CD1c-positive myeloid dendritic cell (primary cell): ENCODE data around the gene TEDC1.

Experiments used
- DNase-seq: peaks from one replicate; pipeline ENCODE4 v3.0.0-alpha.2; 2016; ENCODE audit errors: extremely low spot score

The TEDC1 gene

DNA sequence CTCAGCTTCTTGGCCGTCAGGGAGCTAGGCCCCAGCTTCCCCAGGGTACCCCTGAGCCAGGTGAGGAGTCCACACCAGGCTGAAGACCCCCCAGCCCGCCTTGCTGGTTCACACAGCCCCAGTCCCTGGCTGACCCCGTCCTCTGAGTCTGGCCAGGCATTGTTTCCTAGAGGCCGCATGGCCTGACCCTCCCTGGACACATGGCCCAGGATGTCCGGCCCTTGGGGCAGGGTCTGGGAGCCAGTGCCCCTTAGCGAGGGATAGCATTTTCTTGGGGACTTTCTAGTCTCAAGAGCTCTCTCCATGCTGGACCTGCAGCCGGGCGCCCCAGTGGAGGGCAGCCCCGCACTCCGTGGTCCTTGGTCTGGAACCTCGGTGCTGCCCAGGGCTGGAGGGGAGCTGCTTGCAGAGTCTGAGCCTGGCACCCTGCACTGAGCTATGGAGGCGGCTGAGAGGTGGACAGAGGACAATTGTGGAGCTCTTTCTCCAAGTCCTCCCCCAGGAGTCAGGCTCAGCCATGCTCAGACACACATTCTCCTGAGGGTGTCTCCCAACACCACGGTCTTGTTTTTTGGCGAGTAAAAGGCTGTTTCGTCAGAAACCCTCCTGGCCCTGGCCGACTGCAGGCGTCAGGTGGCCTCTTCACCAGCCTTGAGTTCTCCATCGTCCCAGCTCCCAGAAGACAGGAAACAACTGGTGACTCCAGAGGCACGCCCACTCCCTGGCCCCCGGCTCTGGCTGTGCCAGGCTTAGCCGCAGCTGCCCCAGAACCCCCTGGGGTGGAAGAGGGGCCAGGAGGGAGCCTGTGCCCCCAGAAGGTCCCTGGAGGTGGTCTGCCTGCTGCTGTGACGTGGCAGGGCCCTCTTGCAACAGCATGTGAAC, 34.1 kb upstream of the TEDC1 start:
- DNase-seq, result no peak

DNA sequence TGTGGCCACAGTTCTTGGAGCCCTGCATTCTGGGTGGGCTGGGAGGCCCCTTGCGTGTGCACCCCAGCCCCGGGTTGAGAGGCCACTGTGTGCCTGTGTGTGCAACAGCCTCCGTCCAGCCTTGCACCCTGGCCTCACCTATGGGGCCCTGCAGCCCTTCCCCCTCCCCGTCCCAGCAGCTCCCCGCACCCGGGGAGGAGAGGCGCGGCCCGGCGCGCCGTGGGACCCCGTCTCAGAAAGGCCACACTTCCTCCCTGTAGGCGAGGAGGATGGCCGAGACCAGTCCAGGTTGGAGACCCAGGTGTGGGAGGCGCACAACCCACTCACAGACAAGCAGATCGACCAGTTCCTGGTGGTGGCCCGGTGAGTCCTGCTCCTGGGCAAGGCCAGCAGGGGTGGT, 33.0 kb upstream of the TEDC1 start:
- no peak for DNase-seq

DNA sequence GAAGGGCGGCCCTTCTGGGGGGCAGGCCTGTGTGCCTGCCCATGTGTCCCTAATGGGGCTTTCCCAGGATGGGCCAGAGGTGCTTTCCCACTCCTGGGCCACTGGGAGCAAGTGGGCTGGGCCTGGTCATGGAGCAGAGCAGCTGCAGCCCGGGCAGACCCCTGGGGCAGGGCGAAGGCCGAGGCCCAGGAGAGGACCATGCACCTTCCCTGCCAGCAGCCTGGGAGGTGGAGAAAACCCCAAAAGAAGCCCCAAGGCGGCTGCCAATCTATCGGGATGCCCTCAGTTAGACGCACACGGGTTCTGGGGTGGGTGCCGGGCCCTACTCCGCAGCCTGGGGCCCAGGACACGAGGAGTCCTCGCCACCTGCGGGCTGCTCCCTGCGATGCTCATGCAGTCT, 32.5 kb upstream of the TEDC1 start:
- no peak for DNase-seq

GRCh38 chr14:105460116-105460515, 30.9 kb upstream of the TEDC1 start:
- no peak for DNase-seq

GRCh38 chr14:105460616-105461015, 30.4 kb upstream of the TEDC1 start:
- DNase-seq, result no peak

- DNase-seq, result no peak
These were observed 29.1 kb upstream of the TEDC1 start for GRCh38 chr14:105461903-105462302.

DNA sequence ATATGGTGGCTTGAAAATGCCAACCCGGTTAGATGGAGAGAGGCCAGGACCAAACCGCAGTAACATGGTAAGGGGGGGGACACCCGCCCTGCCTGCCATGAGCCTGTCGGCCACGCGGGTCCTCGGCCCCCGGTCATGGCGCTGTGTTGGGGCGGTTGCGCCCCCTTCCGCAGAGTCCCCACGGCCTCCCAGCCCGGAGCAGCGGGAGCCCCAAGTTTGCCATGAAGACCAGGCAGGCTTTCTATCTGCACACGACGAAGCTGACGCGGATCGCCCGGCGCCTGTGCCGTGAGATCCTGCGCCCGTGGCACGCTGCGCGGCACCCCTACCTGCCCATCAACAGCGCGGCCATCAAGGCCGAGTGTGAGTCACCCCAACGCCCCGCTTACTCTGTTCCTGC, 26.5 kb upstream of the TEDC1 start:
- DNase-seq, result no peak

- DNase-seq, result no peak
These were observed 25.6 kb upstream of the TEDC1 start for GRCh38 chr14:105465209-105466031.

- DNase-seq, result no peak
These were observed 24.4 kb upstream of the TEDC1 start for GRCh38 chr14:105466531-105467248.

DNA sequence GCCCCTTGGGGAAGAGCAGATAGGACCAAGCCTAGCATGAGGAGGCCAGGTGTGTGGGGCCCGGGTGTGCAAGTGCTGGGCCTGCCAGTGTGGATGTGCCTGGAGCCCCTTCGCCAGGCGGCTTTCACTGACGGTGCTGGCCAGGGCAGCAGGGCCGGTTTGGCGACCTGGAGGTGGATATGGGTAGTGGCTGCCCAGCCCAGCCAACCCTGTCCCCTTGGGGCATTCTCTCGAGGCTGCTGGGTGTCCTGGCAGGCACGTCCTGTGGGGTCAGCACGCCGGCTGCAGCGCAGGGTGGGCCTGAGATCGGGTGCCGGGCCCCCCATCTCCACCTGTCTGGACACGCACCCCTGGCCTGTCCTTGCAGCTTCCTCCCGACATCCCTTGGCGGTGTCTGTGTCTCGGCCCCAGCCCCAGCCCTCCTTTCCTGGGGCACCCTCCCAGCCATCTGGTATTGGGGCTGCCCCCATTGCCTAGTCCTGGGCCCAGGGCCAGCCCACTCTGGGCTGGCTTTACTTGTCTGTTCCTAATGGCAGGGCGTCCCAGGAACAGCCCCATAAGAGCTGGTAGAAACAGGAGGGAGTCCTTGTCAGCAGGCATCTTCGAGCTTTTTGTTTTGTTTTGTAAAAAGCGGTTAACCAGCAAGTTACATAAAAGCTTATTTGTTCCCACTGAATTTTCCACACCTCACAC, 23.7 kb upstream of the TEDC1 start:
- no peak for DNase-seq

GRCh38 chr14:105467942-105468471, 23.0 kb upstream of the TEDC1 start:
- DNase-seq, result no peak

- no peak for DNase-seq
These were observed 22.3 kb upstream of the TEDC1 start for GRCh38 chr14:105468621-105469241.

DNA sequence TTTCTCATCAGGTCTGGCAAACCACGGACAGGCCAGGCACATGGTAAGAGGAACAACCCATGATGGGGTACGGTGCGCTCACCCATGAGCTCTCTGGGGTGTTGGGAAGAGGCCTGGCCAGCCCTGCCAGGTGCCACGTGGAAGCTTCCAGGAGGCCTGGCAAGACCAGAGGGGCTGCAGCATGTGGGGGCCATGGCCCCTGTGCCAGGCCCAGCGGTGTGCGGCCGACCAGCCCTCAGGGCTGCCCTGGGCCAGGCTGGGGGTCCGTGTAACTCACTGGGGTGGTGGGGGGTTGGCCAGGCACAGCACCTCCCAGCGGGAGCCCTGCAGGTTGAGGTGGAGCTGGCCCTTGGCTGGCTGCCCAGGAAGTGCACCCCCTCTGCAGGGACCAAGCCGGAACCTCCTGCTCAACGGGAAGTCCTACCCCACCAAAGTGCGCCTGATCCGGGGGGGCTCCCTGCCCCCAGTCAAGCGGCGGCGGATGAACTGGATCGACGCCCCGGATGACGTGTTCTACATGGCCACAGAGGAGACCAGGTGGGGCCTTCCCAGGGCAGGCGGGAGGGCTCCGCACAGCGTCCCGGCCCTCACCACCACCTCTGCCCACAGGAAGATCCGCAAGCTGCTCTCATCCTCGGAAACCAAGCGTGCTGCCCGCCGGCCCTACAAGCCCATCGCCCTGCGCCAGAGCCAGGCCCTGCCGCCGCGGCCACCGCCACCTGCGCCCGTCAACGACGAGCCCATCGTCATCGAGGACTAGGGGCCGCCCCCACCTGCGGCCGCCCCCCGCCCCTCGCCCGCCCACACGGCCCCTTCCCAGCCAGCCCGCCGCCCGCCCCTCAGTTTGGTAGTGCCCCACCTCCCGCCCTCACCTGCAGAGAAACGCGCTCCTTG, 21.3 kb upstream of the TEDC1 start:
- no peak for DNase-seq

GRCh38 chr14:105470350-105471296, 20.4 kb upstream of the TEDC1 start:
- no peak for DNase-seq

DNA sequence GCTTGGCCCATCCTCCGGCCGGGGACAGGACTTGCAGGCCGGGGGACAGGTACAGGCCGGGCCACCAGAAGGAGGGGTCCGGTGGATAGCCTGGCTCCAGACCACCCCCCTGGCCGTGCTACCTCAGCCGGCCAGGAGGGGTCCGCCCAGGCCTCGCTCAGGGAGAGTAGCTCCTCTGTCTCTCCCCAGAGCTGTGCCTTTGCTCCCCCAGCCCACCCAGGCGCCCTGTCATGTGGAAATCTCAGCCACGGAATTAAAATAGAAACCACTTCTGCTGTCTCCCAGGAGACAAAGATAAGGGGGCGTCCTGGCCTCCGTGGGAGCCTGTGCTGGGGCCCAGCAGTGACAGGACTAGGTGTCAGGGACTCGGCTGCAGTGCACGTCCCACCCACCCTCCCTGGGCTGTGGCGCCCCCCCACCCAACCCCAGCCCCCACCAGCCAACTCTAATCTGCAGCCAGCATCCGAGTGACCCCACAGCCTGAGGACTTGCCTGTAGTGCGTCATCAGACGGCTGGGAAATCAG, 19.7 kb upstream of the TEDC1 start:
- no peak for DNase-seq

- no peak for DNase-seq
These were observed 19.1 kb upstream of the TEDC1 start for GRCh38 chr14:105471823-105472485.

DNA sequence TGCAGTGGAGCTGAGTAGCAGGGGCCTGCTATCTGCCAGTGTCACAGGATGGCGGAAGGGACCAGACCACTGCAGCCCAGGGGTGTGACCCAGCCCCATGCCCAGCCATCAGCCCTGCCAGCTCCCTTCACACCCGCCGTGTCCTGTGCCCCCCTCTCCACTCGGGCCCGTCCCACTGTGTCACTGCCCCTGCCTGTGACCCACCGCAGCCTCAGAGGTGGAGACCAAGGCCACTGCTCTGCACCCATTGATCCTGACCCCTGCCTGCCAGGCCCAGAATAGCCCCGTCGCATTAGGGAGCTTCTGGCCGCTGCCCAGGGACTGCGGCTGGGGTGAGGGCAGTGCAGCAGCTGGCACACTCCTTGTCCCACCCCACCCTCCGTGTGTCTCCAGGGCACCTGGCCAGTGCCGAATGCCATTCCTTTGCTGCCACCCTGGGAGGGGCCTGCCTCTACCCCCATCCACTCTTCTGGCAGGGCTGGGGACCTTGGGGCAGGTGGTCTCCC, 18.5 kb upstream of the TEDC1 start:
- no peak for DNase-seq
